AG04450 (cell line): ENCODE measurements around the gene ADGRA1. TPM values are rescaled to one million over a fixed set of nuclear protein-coding genes. Genes with fewer than 3 reads are reported as not detected.

ENCODE experiments used
- CTCF ChIA-PET: fragments of 300-600, 350-600 bp; formaldehyde crosslinking; extraction: SDS; loops from one replicate; lab custom pipeline; 2022; ENCODE audit warnings: antibody characterized with exemption, inconsistent platforms; lab: Charles Lee
- POLR2A ChIA-PET: fragments of 350-600 bp; formaldehyde crosslinking; extraction: SDS; loops from one replicate; lab custom pipeline; 2021; ENCODE audit warnings: antibody characterized with exemption, inconsistent platforms; lab: Yijun Ruan, JAX
- DNase-seq: peaks from one replicate; pipeline ENCODE4 v3.0.0-alpha.2; 2011; ENCODE audit warnings: low read depth, low spot score
- H3K27ac ChIP-seq: one replicate; pipeline ENCODE4 v1.5.1; 2012; ENCODE audit warnings: low read depth, low read length, control low read depth
- H3K27me3 ChIP-seq: one replicate; pipeline ENCODE4 v1.6.0; 2012; ENCODE audit warnings: low read length; ENCODE audit not compliant: control insufficient read depth, insufficient read depth
- H3K4me3 ChIP-seq: 2 replicates; pipeline ENCODE4 v1.5.1; 2011; ENCODE audit warnings: mild to moderate bottlenecking, low read depth, low read length, control low read depth
- H3K9me3 ChIP-seq: 2 replicates; pipeline ENCODE4 v1.5.1; 2012; ENCODE audit warnings: low read length; ENCODE audit not compliant: control insufficient read depth, insufficient read depth
- polyA plus RNA-seq: library from polyadenylated mRNA; depleted of rRNA; stranded (reverse); fragments of >200 nt; gene quantifications from 2 replicates; pipeline ENCODE4 v1.2.3, GENCODE V29; 2011
- TF ChIP-seq, protein P1 (sequence below): IDR thresholded peaks from 2 replicates; pipeline ENCODE4 v1.5.1; 2011; ENCODE audit warnings: low read depth, low read length, control low read depth, inconsistent platforms

Gene ADGRA1
- polyA plus RNA-seq, 1 experiment, result not detected

GRCh38 chr10:133151543-133151972 lies 63.8 kb downstream of the ADGRA1 start:
- H3K27me3 ChIP-seq, result peaks cover 10% of the 10 kb centered on the region
- POLR2A ChIA-PET, result no interaction called here
- H3K27ac ChIP-seq, result no peak overlapping the region
- CTCF ChIA-PET, result no interaction called here
- no peak overlapping the region for H3K4me3 ChIP-seq
- no peak for DNase-seq
- peaks cover 5% of the 10 kb centered on the region; the same call in 1 of the 2 replicates for H3K9me3 ChIP-seq
- TF ChIP-seq, protein P1, sequence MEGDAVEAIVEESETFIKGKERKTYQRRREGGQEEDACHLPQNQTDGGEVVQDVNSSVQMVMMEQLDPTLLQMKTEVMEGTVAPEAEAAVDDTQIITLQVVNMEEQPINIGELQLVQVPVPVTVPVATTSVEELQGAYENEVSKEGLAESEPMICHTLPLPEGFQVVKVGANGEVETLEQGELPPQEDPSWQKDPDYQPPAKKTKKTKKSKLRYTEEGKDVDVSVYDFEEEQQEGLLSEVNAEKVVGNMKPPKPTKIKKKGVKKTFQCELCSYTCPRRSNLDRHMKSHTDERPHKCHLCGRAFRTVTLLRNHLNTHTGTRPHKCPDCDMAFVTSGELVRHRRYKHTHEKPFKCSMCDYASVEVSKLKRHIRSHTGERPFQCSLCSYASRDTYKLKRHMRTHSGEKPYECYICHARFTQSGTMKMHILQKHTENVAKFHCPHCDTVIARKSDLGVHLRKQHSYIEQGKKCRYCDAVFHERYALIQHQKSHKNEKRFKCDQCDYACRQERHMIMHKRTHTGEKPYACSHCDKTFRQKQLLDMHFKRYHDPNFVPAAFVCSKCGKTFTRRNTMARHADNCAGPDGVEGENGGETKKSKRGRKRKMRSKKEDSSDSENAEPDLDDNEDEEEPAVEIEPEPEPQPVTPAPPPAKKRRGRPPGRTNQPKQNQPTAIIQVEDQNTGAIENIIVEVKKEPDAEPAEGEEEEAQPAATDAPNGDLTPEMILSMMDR, result no peak

GRCh38 chr10:133154411-133154810 lies 66.7 kb downstream of the ADGRA1 start:
- no peak for DNase-seq
- Histone ChIP-seq H3K4me3 (no peak overlapping the region), H3K27me3 (peaks cover 17% of the 10 kb centered on the region), H3K27ac (no peak overlapping the region), H3K9me3 (peaks cover 5% of the 10 kb centered on the region; the same call in 1 of the 2 replicates)
- ChIA-PET CTCF (no interaction called here), POLR2A (no interaction called here)
- TF ChIP-seq, protein P1, result no peak

- Histone ChIP-seq H3K27ac (no peak overlapping the region), H3K9me3 (peaks cover 5% of the 10 kb centered on the region; the same call in 1 of the 2 replicates), H3K4me3 (no peak overlapping the region), H3K27me3 (peaks cover 17% of the 10 kb centered on the region)
- CTCF ChIA-PET, result no interaction called here
- POLR2A ChIA-PET, result no interaction called here
- TF ChIP-seq, protein P1, result no peak
- no peak for DNase-seq
These were observed 67.5 kb downstream of the ADGRA1 start for GRCh38 chr10:133154996-133155778.

- Histone ChIP-seq H3K4me3 (no peak overlapping the region), H3K27me3 (peaks cover 24% of the 10 kb centered on the region), H3K9me3 (no peaks in the 10 kb centered on the region; the same call in 1 of the 2 replicates), H3K27ac (no peak overlapping the region)
- DNase-seq, result no peak
- ChIA-PET CTCF (no interaction called here), POLR2A (no interaction called here)
- TF ChIP-seq, protein P1, result no peak
These were observed 69.2 kb downstream of the ADGRA1 start for GRCh38 chr10:133156674-133157579.
